ENCODE results near the gene GPR12. TPM values are rescaled to one million over a fixed set of nuclear protein-coding genes. Genes with fewer than 3 reads are reported as not detected.

The GPR12 gene
- total RNA-seq, 1 experiment from 2014 or later: not detected

Other genes with a start within 250 kb of the GPR12 start
- 4.7 and 10.1 TPM in 2 replicates for gene WASF3, start 203.1 kb downstream of the GPR12 start, total RNA-seq (2014; rRNA removed; shearing (Covaris generic))